Stomach (tissue), 4 donors: ENCODE results near the gene FOXP3.

Experiments used
- EP300 ChIP-seq: sonication (generic); formaldehyde crosslinking; IDR thresholded peaks from one replicate; pipeline ENCODE4 v1.6.1; 2017; ENCODE audit warnings: antibody characterized with exemption
- POLR2AphosphoS5 ChIP-seq, 3 donors: sonication (generic); formaldehyde crosslinking; IDR thresholded peaks; one replicate each; pipeline ENCODE4 v1.6.1; 2016; ENCODE audit warnings: antibody characterized with exemption in 3 of 3
- TF ChIP-seq, protein P1 (sequence below), 7 experiments: fragments of 450-650 bp in 4 of 7; fragments of 200-600 bp in 3 of 7; sonication (generic) in 3 of 7; IDR thresholded peaks; one replicate each; pipeline ENCODE4 v1.5.1; 2016 to 2019; ENCODE audit warnings: antibody characterized with exemption in 7 of 7, control low read depth in 2 of 7, mild to moderate bottlenecking in 1 of 7

DNA sequence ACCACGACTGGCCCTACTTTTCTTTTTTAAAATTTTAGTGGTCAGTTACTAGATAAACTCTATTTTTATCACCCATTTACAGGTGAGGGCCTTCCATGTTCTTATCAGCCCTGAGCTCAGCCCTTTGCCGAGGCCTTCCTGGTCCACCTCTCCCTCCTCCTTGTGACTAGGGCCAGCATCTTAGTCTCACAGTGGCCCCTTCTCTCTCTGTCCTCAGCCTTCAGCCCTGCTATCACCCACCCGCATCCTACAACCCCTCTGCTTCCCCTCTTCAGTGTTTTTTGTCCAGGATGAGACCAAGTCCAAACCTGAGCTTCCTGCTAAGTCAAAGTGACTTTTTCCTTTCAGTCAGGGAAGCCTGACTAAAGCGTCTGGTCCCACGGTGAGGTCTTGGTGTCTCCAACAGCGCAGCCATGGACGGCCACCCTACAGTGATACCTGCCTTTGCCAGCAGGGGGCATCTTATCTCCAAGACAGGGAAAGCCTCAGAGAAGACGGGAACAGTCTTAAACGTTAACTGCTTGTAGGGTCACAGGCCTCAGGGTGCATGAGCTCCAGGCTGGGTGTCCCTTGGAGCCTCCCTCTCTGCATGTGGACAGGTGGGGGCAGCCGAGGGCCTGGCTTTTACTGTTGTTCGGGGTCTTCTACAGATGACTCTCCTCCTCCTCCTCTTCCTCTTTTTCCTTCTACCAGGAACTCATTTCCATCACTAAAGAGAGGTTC, 27.3 kb upstream of the FOXP3 start:
- TF ChIP-seq POLR2AphosphoS5 (IDR thresholded peaks at IDR 0.05) (no peak), EP300 (no peak)
- TF ChIP-seq, protein P1, sequence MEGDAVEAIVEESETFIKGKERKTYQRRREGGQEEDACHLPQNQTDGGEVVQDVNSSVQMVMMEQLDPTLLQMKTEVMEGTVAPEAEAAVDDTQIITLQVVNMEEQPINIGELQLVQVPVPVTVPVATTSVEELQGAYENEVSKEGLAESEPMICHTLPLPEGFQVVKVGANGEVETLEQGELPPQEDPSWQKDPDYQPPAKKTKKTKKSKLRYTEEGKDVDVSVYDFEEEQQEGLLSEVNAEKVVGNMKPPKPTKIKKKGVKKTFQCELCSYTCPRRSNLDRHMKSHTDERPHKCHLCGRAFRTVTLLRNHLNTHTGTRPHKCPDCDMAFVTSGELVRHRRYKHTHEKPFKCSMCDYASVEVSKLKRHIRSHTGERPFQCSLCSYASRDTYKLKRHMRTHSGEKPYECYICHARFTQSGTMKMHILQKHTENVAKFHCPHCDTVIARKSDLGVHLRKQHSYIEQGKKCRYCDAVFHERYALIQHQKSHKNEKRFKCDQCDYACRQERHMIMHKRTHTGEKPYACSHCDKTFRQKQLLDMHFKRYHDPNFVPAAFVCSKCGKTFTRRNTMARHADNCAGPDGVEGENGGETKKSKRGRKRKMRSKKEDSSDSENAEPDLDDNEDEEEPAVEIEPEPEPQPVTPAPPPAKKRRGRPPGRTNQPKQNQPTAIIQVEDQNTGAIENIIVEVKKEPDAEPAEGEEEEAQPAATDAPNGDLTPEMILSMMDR (IDR thresholded peaks at IDR 0.05), result peak in 5 of 7 experiments; percentile 42 to 66 (median 50)
